Measurements from ENCODE around the gene AGBL4.

The AGBL4 gene

DNA sequence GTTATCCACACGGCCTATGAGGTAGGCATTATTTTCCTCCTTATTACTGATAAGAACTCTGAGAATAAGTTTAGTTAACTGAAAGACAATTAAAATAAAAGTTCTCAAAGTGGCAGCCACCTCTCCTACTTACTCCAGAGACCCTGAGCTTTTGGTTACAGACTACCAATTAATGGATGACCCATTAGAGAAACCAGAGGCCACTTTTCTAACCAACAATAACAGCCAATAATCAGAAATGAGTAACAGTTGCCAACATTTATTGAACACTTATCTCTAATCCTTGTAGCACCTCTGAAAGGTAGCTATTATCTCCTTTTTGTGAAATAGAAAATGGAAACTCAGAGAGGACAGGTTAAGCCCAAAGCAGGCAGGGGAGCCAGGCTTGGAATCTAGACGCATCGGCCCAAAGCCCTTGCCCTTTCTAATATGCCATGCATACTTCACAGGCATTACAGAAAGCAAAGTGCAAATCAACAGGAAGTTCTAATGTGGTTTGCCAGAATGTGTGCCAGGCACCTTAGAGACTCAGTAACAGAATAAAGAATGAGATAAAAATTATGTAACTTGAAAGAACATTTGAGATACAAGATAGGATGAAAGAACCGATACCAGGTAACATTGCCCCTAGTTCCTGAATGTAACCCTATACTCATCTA lies 1297.1 kb downstream of the AGBL4 start:
- TF ChIP-seq, protein P1, sequence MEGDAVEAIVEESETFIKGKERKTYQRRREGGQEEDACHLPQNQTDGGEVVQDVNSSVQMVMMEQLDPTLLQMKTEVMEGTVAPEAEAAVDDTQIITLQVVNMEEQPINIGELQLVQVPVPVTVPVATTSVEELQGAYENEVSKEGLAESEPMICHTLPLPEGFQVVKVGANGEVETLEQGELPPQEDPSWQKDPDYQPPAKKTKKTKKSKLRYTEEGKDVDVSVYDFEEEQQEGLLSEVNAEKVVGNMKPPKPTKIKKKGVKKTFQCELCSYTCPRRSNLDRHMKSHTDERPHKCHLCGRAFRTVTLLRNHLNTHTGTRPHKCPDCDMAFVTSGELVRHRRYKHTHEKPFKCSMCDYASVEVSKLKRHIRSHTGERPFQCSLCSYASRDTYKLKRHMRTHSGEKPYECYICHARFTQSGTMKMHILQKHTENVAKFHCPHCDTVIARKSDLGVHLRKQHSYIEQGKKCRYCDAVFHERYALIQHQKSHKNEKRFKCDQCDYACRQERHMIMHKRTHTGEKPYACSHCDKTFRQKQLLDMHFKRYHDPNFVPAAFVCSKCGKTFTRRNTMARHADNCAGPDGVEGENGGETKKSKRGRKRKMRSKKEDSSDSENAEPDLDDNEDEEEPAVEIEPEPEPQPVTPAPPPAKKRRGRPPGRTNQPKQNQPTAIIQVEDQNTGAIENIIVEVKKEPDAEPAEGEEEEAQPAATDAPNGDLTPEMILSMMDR (IDR thresholded peaks at IDR 0.05; ENCODE audit: insufficient read depth, low read depth, low read length, missing control alignments), result no peak
- no peak overlapping the region for H3K4me3 ChIP-seq (ENCODE audit: low read length)
- DNase-seq (ENCODE audit: low read depth), result no peak

DNA sequence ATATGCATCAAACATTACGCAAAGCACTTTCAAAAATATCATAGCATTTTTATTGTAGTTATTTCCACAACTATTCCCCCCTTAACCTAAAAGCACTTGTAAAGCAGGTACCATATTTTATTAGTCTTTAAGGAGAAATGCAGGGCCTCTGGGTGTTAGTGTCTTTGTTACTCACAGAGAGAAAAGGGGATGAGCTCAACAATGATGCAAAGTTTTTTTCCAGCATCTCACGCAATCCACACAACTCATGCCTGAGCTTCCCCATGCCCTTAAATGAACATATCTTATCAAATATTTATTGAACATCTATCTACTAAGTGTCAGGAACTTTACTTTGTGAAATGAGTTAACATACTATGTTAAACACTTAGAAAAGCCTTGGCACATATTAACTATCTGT lies 1297.6 kb downstream of the AGBL4 start:
- TF ChIP-seq, protein P1 (IDR thresholded peaks at IDR 0.05; ENCODE audit: insufficient read depth, low read depth, low read length, missing control alignments), result no peak
- DNase-seq (ENCODE audit: low read depth), result no peak
- H3K4me3 ChIP-seq (ENCODE audit: low read length), result no peak overlapping the region

DNA sequence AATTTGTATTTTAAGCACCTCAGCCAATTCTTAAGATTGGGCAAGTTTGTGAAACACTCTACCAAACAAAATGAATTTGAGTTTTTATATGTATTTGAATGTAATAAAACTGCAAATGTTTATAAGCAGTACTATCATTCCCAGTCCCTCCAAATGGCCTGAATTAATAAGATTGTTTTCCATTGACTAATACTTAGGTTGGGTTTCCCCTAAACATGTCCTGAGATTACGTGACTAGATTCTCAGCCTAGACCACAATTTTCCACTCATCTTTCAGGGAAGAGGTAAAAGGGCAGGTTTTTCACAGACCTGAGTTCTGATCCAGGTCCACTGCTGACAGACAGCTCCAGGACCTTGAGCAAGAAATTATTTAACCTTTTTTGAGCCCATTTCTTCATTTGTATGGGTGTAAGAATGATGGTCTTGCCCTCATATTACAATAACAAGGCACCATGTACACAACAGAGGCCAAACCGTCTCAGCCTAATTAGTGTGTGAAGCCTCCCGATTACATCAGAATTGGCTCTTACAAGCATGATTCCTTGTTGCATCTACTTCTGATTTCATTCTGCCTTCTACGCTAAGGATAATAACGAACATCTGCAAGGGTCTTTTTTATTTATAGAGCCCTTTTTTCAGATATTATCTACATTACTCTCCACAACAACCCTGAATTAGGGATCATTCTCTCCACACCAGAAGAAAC lies 1298.3 kb downstream of the AGBL4 start:
- TF ChIP-seq, protein P1 (IDR thresholded peaks at IDR 0.05; ENCODE audit: insufficient read depth, low read depth, low read length, missing control alignments), result no peak
- DNase-seq (ENCODE audit: low read depth), result no peak
- no peak overlapping the region for H3K4me3 ChIP-seq (ENCODE audit: low read length)

GRCh38 chr1:48720929-48721328 lies 1302.8 kb downstream of the AGBL4 start:
- TF ChIP-seq, protein P1 (IDR thresholded peaks at IDR 0.05; ENCODE audit: insufficient read depth, low read depth, low read length, missing control alignments), result no peak
- H3K4me3 ChIP-seq (ENCODE audit: low read length), result no peak overlapping the region
- no peak for DNase-seq (ENCODE audit: low read depth)

- DNase-seq (ENCODE audit: low read depth), result peak; percentile 23
- no peak overlapping the region for H3K4me3 ChIP-seq (ENCODE audit: low read length)
- TF ChIP-seq, protein P1 (IDR thresholded peaks at IDR 0.05; ENCODE audit: insufficient read depth, low read depth, low read length, missing control alignments), result no peak
Observed at GRCh38 chr1:48718705-48719104, 1305.0 kb downstream of the AGBL4 start.

DNA sequence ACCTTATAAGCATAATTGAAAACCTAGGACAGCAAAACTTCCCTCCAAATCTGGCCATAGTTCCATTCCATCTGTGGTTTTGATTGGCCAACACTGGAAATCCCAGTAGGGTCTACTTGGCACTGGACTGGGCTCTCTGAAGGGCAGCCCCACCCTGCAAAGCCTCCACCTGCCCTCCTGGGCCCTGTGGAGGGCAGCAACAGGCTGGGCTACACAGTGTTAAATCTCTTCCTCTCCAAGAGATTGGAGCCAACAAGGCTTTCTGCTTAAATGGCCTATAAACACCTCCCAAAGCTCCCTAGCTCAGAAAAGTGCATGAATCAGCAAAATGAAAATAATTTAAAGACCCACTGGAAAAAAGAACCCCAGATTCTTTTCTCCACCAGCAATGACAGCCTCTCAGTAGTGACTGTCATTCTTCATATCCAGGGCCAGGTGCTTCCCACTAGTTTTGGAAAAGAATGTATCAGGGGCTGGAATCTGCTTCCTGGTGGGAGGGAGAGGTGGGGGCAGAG lies 1305.6 kb downstream of the AGBL4 start:
- TF ChIP-seq, protein P1 (IDR thresholded peaks at IDR 0.05; ENCODE audit: insufficient read depth, low read depth, low read length, missing control alignments), result no peak
- no peak overlapping the region for H3K4me3 ChIP-seq (ENCODE audit: low read length)
- no peak for DNase-seq (ENCODE audit: low read depth)
